ENCODE measurements around the gene NKX2-2. TPM values are rescaled to one million over a fixed set of nuclear protein-coding genes. Genes with fewer than 3 reads are reported as not detected.

Gene NKX2-2
- total RNA-seq, 2 experiments from 2014 or later: not detected

- Mint-ChIP-seq H3K4me1 (peaks cover 32% of the 10 kb centered on the region), H3K9me3 (no peaks in the 10 kb centered on the region), H3K36me3 (ENCODE audit: low read depth) (peaks cover 5% of the 10 kb centered on the region), H3K27me3 (peaks cover 79% of the 10 kb centered on the region), H3K4me3 (peak overlapping the region; percentile 40), H3K27ac (no peak overlapping the region)
- no peak for DNase-seq
- POLR2A ChIA-PET: no interaction called here
- CTCF ChIA-PET: interaction anchor here (1.2 to 1.4 kb wide), 2 partner anchors 276 to 397 kb away, joined by 3 to 4 read pairs; no protein-coding TSS in a partner anchor
These were observed 2.4 kb downstream of the NKX2-2 start for GRCh38 chr20:21511485-21511849.

GRCh38 chr20:21510414-21511384 lies 3.2 kb downstream of the NKX2-2 start:
- Mint-ChIP-seq H3K4me3 (peak overlapping the region; percentile 67), H3K27ac (peak overlapping the region; percentile 81)
- no peak for DNase-seq

GRCh38 chr20:21509597-21510371 lies 4.1 kb downstream of the NKX2-2 start:
- Mint-ChIP-seq H3K27ac (no peak overlapping the region), H3K4me3 (peak overlapping the region; percentile 67), H3K9me3 (no peaks in the 10 kb centered on the region), H3K36me3 (ENCODE audit: low read depth) (peaks cover 7% of the 10 kb centered on the region), H3K4me1 (peaks cover 37% of the 10 kb centered on the region), H3K27me3 (peaks cover 76% of the 10 kb centered on the region)
- no peak for DNase-seq
- POLR2A ChIA-PET: no interaction called here
- CTCF ChIA-PET: interaction anchor here (1.6 to 1.9 kb wide), 2 partner anchors 8 to 106 kb away, joined by 3 to 6 read pairs; no protein-coding TSS in a partner anchor

More at GRCh38 chr20:21510414-21511384, 3.2 kb downstream of the NKX2-2 start:
- Mint-ChIP-seq H3K9me3 (no peaks in the 10 kb centered on the region), H3K36me3 (ENCODE audit: low read depth) (peaks cover 7% of the 10 kb centered on the region), H3K27me3 (peaks cover 74% of the 10 kb centered on the region), H3K4me1 (peaks cover 32% of the 10 kb centered on the region)
- CTCF ChIA-PET: interaction anchor here (1.2 to 1.9 kb wide), 2 partner anchors 105 to 396 kb away, joined by 3 to 6 read pairs; no protein-coding TSS in a partner anchor
- POLR2A ChIA-PET: interaction anchor here (0.5 kb wide), 1 partner anchor 1139 kb away, joined by 3 read pairs; no protein-coding TSS in a partner anchor

GRCh38 chr20:21509079-21509596 lies 4.7 kb downstream of the NKX2-2 start:
- Mint-ChIP-seq H3K27me3 (peaks cover 72% of the 10 kb centered on the region), H3K4me1 (peaks cover 37% of the 10 kb centered on the region), H3K9me3 (no peaks in the 10 kb centered on the region), H3K36me3 (ENCODE audit: low read depth) (peaks cover 7% of the 10 kb centered on the region), H3K4me3 (no peak overlapping the region), H3K27ac (no peak overlapping the region)
- no peak for DNase-seq
- POLR2A ChIA-PET: no interaction called here
- CTCF ChIA-PET: interaction anchor here (1.6 to 1.9 kb wide), 2 partner anchors 8 to 106 kb away, joined by 3 to 6 read pairs; no protein-coding TSS in a partner anchor

- CTCF ChIA-PET: interaction anchor here (1.6 to 3.8 kb wide), 4 partner anchors 9 to 272 kb away, joined by 3 to 65 read pairs (median 6); no protein-coding TSS in a partner anchor
These were observed 5.4 kb downstream of the NKX2-2 start for GRCh38 chr20:21508230-21509078.

GRCh38 chr20:21507400-21508229 lies 6.2 kb downstream of the NKX2-2 start:
- no peak for DNase-seq
- Mint-ChIP-seq H3K9me3 (no peaks in the 10 kb centered on the region), H3K27ac (peak overlapping the region; percentile 60), H3K36me3 (ENCODE audit: low read depth) (peaks cover 7% of the 10 kb centered on the region), H3K4me1 (peaks cover 36% of the 10 kb centered on the region), H3K4me3 (peak overlapping the region; percentile 24), H3K27me3 (peaks cover 66% of the 10 kb centered on the region)
- POLR2A ChIA-PET: interaction anchor here (0.6 kb wide), 1 partner anchor 16 kb away, joined by 3 read pairs; no protein-coding TSS in a partner anchor
- CTCF ChIA-PET: interaction anchor here (1.0 to 3.8 kb wide), 5 partner anchors 8 to 405 kb away, joined by 3 to 65 read pairs (median 8); no protein-coding TSS in a partner anchor

More at GRCh38 chr20:21508230-21509078, 5.4 kb downstream of the NKX2-2 start:
- no peaks in the 10 kb centered on the region for H3K9me3 Mint-ChIP-seq
- peak overlapping the region; percentile 24 for H3K4me3 Mint-ChIP-seq
- POLR2A ChIA-PET: no interaction called here
- peaks cover 36% of the 10 kb centered on the region for H3K4me1 Mint-ChIP-seq
- DNase-seq: no peak
- peaks cover 72% of the 10 kb centered on the region for H3K27me3 Mint-ChIP-seq
- peak overlapping the region; percentile 60 for H3K27ac Mint-ChIP-seq
- peaks cover 7% of the 10 kb centered on the region for H3K36me3 Mint-ChIP-seq (ENCODE audit: low read depth)

- Mint-ChIP-seq H3K27ac (no peak overlapping the region), H3K36me3 (ENCODE audit: low read depth) (peaks cover 7% of the 10 kb centered on the region), H3K27me3 (peaks cover 53% of the 10 kb centered on the region), H3K4me1 (peaks cover 29% of the 10 kb centered on the region), H3K4me3 (peak overlapping the region; percentile 58), H3K9me3 (no peaks in the 10 kb centered on the region)
- peak; percentile 51 for DNase-seq
- POLR2A ChIA-PET: no interaction called here
- CTCF ChIA-PET: interaction anchor here (0.5 to 3.8 kb wide), 28 partner anchors 10 to 773 kb away, joined by 3 to 65 read pairs (median 4); partner anchors contain the start of gene KIZ
These were observed 7.9 kb downstream of the NKX2-2 start for GRCh38 chr20:21505810-21506530.

GRCh38 chr20:21505161-21505809 lies 8.6 kb downstream of the NKX2-2 start:
- Mint-ChIP-seq H3K9me3 (no peaks in the 10 kb centered on the region), H3K4me1 (peaks cover 26% of the 10 kb centered on the region), H3K4me3 (no peak overlapping the region), H3K27me3 (peaks cover 50% of the 10 kb centered on the region), H3K36me3 (ENCODE audit: low read depth) (peaks cover 7% of the 10 kb centered on the region), H3K27ac (no peak overlapping the region)
- CTCF ChIA-PET: interaction anchor here (0.5 to 3.8 kb wide), 32 partner anchors 9 to 773 kb away, joined by 3 to 65 read pairs (median 4); partner anchors contain the start of gene KIZ
- DNase-seq: peak; percentile 74
- POLR2A ChIA-PET: no interaction called here

- Mint-ChIP-seq H3K36me3 (ENCODE audit: low read depth) (peaks cover 7% of the 10 kb centered on the region), H3K27me3 (peaks cover 46% of the 10 kb centered on the region), H3K4me1 (peaks cover 20% of the 10 kb centered on the region), H3K9me3 (no peaks in the 10 kb centered on the region), H3K4me3 (no peak overlapping the region), H3K27ac (no peak overlapping the region)
- DNase-seq: no peak
- CTCF ChIA-PET: interaction anchor here (0.8 to 3.8 kb wide), 19 partner anchors 13 to 646 kb away, joined by 3 to 65 read pairs (median 5); no protein-coding TSS in a partner anchor
- POLR2A ChIA-PET: no interaction called here
These were observed 9.5 kb downstream of the NKX2-2 start for GRCh38 chr20:21504323-21504722.

GRCh38 chr20:21503345-21503744 lies 10.5 kb downstream of the NKX2-2 start:
- H3K4me3 Mint-ChIP-seq: no peak overlapping the region
- H3K4me1 Mint-ChIP-seq: peaks cover 20% of the 10 kb centered on the region
- no peak for DNase-seq
- CTCF ChIA-PET: interaction anchor here (0.6 to 1.4 kb wide), 4 partner anchors 114 to 643 kb away, joined by 3 to 6 read pairs (median 4); no protein-coding TSS in a partner anchor
- POLR2A ChIA-PET: no interaction called here
- no peaks in the 10 kb centered on the region for H3K9me3 Mint-ChIP-seq
- H3K27ac Mint-ChIP-seq: no peak overlapping the region
- peaks cover 7% of the 10 kb centered on the region for H3K36me3 Mint-ChIP-seq (ENCODE audit: low read depth)
- H3K27me3 Mint-ChIP-seq: peaks cover 39% of the 10 kb centered on the region

All from activated CD4-positive, alpha-beta T cell treated with anti-CD3 and anti-CD28 coated beads, Interleukin-2, amount 10 ng/mL, durations not matched to agents 7 days and 5 days (primary cell).